ENCODE measurements around the gene SIRT4.

GRCh38 chr12:120347766-120348165, 45.6 kb downstream of the SIRT4 start:
- TF ChIP-seq CTCF (IDR thresholded peaks at IDR 0.05) (no peak), ZFX (IDR thresholded peaks at IDR 0.05; ENCODE audit: borderline replicate concordance) (no peak)

Data from 22Rv1 (cell line).